ENCODE data around the gene KIF18A. TPM values are rescaled to one million over a fixed set of nuclear protein-coding genes. Genes with fewer than 3 reads are reported as not detected.
"Not testable (repeated sequence)": the region's sequence is repeated elsewhere in the genome, so short reads cannot be mapped to it uniquely, and the experiment has no call there.

Gene KIF18A
- total RNA-seq, 1 experiment from 2014 or later, result 16.1 TPM

DNA sequence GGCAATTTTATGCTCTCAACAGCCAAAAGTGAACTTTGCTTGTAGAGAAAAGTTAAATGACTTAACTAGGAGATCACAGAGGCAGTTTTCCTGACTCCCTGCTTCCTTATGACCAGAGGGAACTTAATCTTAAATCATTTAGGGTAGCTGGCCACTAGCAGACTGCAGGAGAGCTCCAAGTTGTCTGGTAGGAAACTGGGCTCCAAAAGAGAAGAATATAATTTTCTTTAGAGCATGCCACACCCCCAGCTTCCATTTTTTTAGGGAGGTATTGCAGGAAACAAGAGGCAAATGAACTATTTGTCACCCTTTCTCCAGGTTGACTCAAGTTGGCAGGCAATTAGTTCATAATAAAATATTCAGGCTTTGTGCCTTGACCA, 2.9 kb upstream of the KIF18A start:
- in situ Hi-C loops (cut with HindIII; ENCODE audit: low pct_unique_long_range_greater_than_20kb, low sequenced_read_pairs), result no loop called here

DNA sequence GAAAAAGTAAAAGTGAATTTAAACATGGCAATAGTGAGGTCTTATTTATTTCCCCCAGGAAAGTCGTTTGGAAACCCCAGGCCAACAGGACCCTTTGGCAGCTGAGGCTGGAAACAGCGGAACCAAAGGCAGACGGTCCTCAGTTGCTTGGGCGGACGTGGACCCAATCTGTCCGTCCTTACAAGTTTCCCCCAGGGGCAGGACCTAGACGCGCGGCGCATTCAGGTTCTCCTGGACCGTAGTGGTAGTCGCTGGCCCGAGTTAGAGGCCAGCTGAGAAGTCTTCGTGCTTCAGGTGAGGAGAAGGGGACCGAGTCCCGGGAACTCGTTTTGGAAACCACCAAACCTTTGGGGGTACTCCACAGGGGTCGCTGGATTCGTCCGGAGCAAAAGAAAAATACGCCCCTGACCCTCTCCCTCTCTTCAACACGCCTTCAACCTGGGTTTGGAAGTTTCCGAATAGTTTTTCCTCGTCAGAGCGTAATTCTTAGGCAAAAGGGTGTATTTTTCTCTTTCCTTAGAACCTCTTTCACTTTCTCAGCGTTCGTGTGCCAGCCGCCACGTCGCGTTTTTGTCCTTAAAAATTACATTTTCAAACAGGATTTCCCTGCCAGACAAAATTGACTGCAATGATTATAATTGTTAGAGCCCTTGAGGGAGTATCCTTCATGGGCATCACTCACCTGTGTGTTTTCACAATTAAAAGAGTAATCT, 2.3 kb upstream of the KIF18A start:
- DNase-seq (ENCODE audit: low read depth, low spot score), result peak; percentile 80
- in situ Hi-C loops (cut with HindIII; ENCODE audit: low pct_unique_long_range_greater_than_20kb, low sequenced_read_pairs), result no loop called here

More for the DNA sequence above, 2.9 kb upstream of the KIF18A start:
- DNase-seq (ENCODE audit: low read depth, low spot score), result no peak

DNA sequence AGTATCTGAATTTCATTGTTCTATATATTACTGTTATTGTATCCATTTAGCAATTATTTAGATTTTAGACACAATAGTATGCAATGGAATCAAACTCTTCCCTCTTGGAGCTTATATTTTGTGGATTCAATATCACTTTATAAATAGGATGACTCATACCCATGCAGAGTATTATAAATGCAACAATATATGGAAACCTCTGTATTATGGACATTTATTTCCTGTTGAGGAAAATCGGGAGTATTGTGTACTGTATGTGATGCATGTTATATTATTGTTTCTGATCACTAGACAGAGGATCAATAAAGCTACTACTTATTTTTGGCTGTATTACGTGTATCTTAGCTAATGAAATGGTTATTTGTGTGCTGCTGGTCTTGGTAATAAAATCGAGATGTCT, 1.0 kb upstream of the KIF18A start:
- no peak for DNase-seq (ENCODE audit: low read depth, low spot score)
- in situ Hi-C loops (cut with HindIII; ENCODE audit: low pct_unique_long_range_greater_than_20kb, low sequenced_read_pairs), result no loop called here

DNA sequence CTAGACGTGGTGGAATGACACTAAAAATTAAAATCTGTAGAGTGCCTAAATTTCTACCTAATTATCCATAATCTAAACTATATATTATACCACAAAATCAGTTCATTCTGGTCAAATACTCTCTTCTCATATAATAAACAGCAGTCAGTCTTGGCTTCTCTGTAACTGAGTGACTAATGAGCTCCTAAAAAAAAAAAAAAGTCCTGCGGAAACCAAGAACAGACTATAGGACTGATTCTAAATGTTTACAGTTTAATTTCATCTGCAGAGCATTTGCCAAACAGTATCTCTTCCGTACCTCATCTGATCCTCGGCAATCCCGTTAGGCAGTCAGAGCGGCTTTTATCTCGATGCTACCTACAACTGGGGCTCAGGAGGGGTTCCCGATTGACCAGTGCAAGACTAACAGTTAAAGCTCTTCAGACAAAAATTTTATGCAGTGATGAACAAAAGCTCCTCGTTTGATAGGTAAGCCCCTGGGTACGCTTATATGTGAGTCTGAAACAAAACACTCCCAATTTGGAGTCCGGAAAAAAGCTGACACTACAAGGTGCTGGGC, 686 bp downstream of the KIF18A start:
- in situ Hi-C loops (cut with HindIII; ENCODE audit: low pct_unique_long_range_greater_than_20kb, low sequenced_read_pairs), result no loop called here
- no peak for DNase-seq (ENCODE audit: low read depth, low spot score)

DNA sequence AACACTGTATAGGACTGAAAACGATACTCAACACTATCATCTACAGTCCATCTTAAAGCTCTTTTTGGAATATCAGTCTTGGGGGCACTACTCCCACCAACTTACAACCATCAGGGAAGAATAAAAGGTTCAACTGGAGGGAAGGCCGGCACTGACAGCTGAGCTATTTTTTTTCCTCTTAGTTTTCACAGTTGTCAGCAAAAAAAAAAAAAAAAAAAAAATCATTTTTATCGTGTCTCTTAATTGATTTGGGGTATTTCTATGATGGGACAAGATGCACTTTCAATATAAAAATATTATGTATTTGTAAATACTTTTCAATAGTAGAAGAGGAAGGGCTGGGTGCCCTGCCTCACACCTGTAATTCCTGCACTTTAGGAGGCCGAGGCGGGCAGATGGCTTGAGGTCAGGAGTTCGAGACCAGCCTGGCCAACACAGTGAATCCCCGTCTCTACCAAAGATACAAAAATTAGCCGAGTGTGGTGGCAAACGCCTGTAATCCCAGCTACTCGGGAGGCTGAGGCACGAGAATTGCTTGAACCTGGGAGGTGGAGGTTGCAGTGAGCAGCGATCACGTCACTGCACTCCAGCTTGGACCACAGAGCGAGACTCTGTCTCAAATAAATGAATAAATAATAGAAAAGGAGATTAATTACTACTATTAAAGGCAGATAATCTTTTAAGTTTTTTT, 1.5 kb downstream of the KIF18A start:
- no peak for DNase-seq (ENCODE audit: low read depth, low spot score)
- in situ Hi-C loops (cut with HindIII; ENCODE audit: low pct_unique_long_range_greater_than_20kb, low sequenced_read_pairs), result no loop called here

DNA sequence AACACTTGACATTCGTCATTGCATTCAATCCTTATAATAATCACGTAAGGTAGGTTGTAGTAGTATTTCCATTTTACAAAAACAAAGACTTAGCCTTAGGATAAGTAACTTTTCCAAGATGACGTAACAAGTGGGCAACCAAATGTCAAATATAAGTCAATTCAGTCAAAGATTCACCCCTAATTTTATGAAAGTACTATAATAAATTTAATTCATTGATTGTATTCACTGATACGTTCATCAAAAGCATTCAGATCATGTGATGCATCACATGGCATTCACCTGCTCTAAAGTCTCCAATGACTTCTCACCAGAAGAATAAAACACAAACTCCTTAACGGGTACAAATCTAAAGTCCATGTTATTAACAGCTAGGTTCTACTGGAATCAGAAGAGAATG, 2.1 kb downstream of the KIF18A start:
- in situ Hi-C loops (cut with HindIII; ENCODE audit: low pct_unique_long_range_greater_than_20kb, low sequenced_read_pairs), result no loop called here
- peak; percentile 23 for DNase-seq (ENCODE audit: low read depth, low spot score)

DNA sequence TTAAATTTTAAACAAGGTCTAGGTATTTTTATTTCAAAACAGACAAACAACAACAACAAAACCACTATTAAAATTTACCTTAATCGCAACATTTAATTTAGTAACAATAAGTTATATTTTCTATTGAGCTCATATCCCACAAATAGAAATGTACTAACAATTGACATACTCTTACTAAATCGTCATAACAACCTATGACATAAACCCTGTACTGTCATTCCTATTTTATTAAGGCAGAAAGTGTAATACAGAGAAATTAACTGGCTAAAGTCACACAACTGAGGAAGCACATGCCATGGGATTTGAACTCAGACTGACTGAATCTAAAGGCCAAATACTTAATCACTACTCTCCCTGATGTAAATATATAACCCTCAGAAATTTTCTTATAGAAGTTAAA, 3.0 kb downstream of the KIF18A start:
- in situ Hi-C loops (cut with HindIII; ENCODE audit: low pct_unique_long_range_greater_than_20kb, low sequenced_read_pairs), result no loop called here
- DNase-seq (ENCODE audit: low read depth, low spot score), result no peak

DNA sequence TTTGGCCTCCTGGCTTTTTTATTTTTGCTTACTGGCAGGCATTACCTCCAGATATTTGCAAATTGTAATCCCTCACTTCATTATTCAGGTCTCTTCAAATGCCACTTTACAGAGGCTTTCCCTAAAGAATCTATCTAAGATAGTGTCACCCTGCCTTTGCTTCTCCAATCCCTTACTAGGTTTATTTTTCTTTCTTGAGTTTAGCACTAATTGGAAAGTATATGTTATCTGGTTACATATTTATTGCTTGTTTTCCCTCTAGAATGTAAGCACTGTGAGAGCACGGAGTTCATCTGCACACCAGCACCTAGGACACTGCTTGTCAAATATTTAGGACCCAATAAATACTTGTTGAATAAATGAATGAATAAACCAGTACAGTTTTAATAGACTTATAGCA, 3.5 kb downstream of the KIF18A start:
- no peak for DNase-seq (ENCODE audit: low read depth, low spot score)
- in situ Hi-C loops (cut with HindIII; ENCODE audit: low pct_unique_long_range_greater_than_20kb, low sequenced_read_pairs), result no loop called here

DNA sequence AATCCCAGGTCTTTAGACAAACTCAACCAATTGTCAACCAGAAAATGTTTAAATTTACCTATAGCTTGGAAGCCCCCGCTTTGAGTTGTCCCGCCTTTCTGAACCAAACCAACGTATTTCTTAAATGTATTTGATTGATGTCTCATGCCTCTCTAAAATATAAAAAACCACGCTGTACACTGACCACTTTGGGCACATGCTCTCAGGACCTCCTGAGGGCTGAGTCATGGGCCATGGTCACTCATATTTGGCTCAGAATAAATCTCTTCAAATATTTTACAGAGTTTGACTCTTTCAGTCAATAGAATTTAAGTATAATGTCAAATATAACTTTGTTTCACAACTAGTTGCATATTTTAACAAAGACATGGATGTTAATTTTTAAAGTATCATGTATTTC, 5.7 kb downstream of the KIF18A start:
- in situ Hi-C loops (cut with HindIII; ENCODE audit: low pct_unique_long_range_greater_than_20kb, low sequenced_read_pairs); DNase-seq (ENCODE audit: low read depth, low spot score): not testable (repeated sequence)

DNA sequence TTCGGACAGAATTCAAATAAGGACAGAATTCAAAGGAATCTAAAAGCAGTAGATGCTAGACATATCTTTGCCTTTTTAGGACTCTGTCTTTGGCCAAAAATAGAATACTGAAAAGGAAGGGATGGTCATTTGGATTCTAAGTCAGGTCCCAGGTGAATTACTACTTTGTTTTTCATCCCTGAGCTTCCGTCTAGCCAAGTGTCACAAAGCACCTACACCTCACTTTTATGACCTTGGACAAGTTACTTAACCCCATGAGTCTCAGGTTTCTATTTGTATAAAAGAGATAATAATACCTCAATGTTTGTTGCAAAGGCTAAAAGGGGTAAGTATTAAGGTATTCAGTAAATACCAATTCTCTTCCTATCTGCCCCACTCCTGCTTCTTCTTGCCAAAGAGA, 7.3 kb downstream of the KIF18A start:
- no peak for DNase-seq (ENCODE audit: low read depth, low spot score)
- in situ Hi-C loops (cut with HindIII; ENCODE audit: low pct_unique_long_range_greater_than_20kb, low sequenced_read_pairs), result no loop called here

DNA sequence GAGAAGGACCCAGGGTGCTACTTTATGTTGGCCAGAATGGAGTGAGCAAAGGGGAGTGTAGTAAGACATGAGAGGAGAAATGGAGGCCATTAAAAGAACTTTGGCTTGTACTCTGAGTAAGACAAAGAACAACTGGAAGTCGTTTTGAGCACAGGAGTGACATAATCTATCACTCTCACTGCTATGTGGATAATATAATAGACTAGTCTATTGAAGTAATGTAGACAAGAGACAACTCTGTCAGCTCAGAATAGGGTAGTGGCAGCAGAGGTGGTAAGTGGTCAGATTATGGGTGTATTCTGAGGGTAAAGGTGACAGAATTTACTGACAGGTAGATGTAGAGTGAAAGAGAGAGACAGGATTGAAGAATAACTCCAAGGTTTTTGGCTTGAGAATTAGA, 8.2 kb downstream of the KIF18A start:
- no peak for DNase-seq (ENCODE audit: low read depth, low spot score)
- in situ Hi-C loops (cut with HindIII; ENCODE audit: low pct_unique_long_range_greater_than_20kb, low sequenced_read_pairs), result no loop called here

DNA sequence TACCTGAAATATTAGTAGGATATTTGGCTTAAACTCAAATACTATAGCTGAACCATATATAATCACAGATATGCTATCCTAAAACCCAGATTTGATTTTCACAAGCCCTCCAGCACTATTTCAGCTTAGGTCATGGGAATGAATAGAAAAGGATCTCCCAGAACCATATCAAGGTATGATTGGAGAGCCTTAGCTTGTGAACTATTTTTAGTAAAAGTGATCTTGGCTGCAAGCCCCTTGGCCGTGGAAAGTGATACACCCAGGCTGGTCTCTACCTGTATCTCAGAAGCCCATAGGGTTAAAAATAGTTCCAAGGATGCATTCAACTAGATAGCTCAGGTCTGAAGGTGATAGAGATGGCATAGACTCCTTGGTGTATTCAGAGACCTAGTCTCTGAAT, 9.7 kb downstream of the KIF18A start:
- no peak for DNase-seq (ENCODE audit: low read depth, low spot score)
- in situ Hi-C loops (cut with HindIII; ENCODE audit: low pct_unique_long_range_greater_than_20kb, low sequenced_read_pairs), result no loop called here

DNA sequence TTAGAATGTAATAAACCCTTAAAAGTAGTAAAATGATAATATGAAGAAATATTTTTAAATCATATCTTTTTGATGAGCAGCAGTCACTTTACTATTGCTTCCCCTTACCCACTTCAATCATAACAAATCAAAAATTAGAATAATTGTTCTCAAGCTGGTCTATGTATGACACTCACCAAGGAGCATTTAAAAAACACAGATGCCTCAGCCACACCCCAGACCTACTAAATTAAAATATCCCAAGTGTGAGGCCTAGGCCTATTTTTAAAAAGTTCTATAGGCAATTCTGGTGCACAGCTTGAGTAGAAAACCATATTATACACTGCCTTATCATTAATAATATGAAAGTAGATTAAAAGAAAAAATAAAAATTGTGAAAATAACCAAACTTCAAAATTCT, 15.2 kb downstream of the KIF18A start:
- in situ Hi-C loops (cut with HindIII; ENCODE audit: low pct_unique_long_range_greater_than_20kb, low sequenced_read_pairs), result no loop called here
- DNase-seq (ENCODE audit: low read depth, low spot score), result no peak

DNA sequence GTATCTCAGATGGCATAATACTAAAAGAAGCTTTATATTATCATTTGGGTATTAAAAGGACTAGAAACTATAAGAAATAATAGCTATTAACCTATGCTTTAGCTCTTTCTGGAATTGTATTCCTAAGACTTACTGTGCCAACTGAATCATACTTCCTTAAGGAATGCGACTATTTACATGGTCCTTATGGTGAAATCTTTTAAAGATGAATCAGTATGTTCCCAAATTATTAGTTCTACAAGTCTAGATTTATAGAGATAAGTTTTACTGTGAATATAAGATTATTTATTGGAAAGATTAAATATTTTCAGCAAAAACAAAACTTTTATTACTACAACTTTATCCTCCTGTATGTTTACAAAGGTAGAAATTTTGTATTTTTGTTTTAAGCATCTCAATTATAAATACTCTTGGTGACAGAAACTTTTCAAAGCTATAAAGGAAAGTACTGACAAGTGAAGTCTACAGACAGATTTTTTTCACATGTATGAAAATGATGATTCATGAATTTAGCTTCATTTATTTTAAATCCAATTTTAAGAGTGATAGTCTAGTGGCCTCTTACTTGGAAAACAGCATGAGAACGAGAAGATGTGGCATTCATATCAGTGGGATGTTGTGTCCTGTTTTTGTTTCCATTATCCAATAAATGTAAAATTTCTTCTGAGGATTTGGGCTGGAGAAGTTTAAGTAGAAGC, 17.8 kb downstream of the KIF18A start:
- no peak for DNase-seq (ENCODE audit: low read depth, low spot score)
- in situ Hi-C loops (cut with HindIII; ENCODE audit: low pct_unique_long_range_greater_than_20kb, low sequenced_read_pairs), result no loop called here

DNA sequence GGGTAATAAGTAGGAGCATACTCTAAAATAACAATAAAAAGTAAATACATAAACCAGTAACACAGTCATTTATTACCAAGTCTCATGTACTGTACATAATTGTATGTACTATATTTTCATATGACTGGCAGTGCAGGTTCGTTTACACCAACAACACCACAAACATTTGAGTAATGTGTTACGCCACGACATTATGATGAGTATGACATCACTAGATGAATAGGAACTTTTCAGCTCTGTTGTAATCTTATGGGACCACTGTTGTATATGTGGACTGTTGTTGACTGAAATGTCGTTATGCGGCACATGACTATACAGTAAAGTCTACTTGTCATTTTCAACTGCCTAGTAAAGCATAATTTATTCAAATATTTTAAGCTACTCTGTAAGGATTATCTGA, 18.6 kb downstream of the KIF18A start:
- in situ Hi-C loops (cut with HindIII; ENCODE audit: low pct_unique_long_range_greater_than_20kb, low sequenced_read_pairs), result no loop called here
- peak; percentile 32 for DNase-seq (ENCODE audit: low read depth, low spot score)

DNA sequence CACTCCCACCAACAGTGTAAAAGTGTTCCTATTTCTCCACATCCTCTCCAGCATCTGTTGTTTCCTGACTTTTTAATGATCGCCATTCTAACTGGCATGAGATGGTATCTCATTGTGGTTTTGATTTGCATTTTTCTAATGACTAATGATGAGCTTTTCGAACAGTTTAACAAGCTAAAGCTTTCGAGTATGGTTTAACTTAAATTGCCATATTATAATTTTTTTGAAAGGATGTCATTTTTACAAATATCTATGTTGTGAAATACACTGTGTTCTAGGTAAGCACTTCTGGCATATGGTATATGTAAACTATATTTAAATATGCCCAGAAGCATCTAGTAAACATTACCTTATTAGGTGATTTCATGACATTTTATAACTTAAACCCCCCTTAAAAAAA, 20.3 kb downstream of the KIF18A start:
- DNase-seq (ENCODE audit: low read depth, low spot score), result not testable (repeated sequence)

DNA sequence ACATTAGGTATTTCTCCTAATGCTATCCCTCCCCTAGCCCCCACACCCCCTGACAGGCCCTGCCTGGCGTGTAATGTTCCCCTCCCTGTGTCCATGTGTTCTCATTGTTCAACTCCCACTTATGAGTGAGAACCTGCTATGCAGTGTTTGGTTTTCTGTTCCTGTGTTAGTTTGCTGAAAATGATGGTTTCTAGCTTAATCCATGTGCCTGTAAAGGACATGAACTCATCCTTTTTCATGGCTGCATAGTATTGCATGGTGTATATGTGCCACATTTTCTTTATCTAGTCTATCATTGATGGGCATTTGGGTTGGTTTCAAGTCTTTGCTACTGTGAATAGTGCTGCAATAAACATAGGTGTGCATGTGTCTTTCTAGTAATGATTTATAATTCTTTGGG, 20.8 kb downstream of the KIF18A start:
- DNase-seq (ENCODE audit: low read depth, low spot score); in situ Hi-C loops (cut with HindIII; ENCODE audit: low pct_unique_long_range_greater_than_20kb, low sequenced_read_pairs): not testable (repeated sequence)

More for the DNA sequence above, 20.3 kb downstream of the KIF18A start:
- in situ Hi-C loops (cut with HindIII; ENCODE audit: low pct_unique_long_range_greater_than_20kb, low sequenced_read_pairs), result not testable (repeated sequence)

DNA sequence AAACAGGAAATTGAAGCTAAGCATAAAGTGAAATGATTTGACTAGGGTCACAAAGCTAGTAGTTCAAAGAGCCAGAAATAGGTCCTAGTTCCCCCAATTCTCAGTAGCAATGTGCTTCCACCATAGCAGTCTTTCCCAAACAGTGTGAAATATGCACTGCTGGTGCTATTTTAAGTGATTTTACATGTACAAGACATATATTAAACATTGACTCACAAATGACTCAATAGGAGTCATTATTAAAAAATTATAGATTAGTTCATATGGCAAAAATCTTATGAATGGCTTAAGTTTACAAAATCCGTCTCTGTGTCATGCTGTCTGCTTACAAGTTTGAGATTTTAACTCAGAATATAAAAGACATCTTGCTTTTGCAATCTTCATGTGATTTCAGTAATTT, 21.4 kb downstream of the KIF18A start:
- in situ Hi-C loops (cut with HindIII; ENCODE audit: low pct_unique_long_range_greater_than_20kb, low sequenced_read_pairs), result no loop called here
- no peak for DNase-seq (ENCODE audit: low read depth, low spot score)

All from SK-MEL-5 (cell line).